Left lung (tissue), 10 donors: Measurements from ENCODE around the gene EPC1. TPM values are rescaled to one million over a fixed set of nuclear protein-coding genes. Genes with fewer than 3 reads are reported as not detected.
"Not testable (repeated sequence)": the region's sequence is repeated elsewhere in the genome, so short reads cannot be mapped to it uniquely, and the experiment has no call there.

Source experiments
- ATAC-seq: fragments of 200-7000 bp; cut with Tn5 transposase; one replicate; pipeline ENCODE4 v1.9.1; 2020; ENCODE audit warnings: moderate library complexity
- DNase-seq, 4 donors: peaks; one replicate each; pipeline ENCODE4 v3.0.0-alpha.2; 2013 to 2020
- H3K27ac ChIP-seq, 2 donors: fragments of 200-600 bp; sonication (generic) in 1 of 2; one replicate each; pipeline versions ENCODE4 v1.5.0 to v1.8.0; 2020 to 2021
- H3K27me3 ChIP-seq, 2 donors: fragments of 200-600 bp; sonication (generic) in 1 of 2; one replicate each; pipeline versions ENCODE4 v1.5.0 to v1.8.0; 2020 to 2021
- H3K36me3 ChIP-seq, 2 donors: fragments of 200-600 bp; sonication (generic) in 1 of 2; one replicate each; pipeline versions ENCODE4 v1.5.0 to v1.8.0; 2020 to 2021
- H3K4me1 ChIP-seq, 2 donors: fragments of 200-600 bp; one replicate each; pipeline ENCODE4 v1.8.0; 2021
- H3K4me3 ChIP-seq, 2 donors: fragments of 200-600 bp; sonication (generic) in 1 of 2; one replicate each; pipeline versions ENCODE4 v1.5.0 to v1.8.0; 2020 to 2021; ENCODE audit warnings: mild to moderate bottlenecking in 1 of 2
- H3K9me3 ChIP-seq, 2 donors: fragments of 200-600 bp; sonication (generic) in 1 of 2; one replicate each; pipeline versions ENCODE4 v1.5.0 to v1.8.0; 2020 to 2021
- intact Hi-C, 2 donors: fragments of 100-400 bp; cut with DNase I; formaldehyde crosslinking; loops; one replicate each; pipeline versions ENCODE4 v1.11.2 to v1.14.2; 2022
- polyA plus RNA-seq, 6 donors: library from polyadenylated mRNA; unstranded; fragments of 120-200 nt; gene quantifications; one replicate each; pipeline ENCODE4 v1.2.1, GENCODE V29; 2013; ENCODE audit not compliant: insufficient read length in 6 of 6
- total RNA-seq, 2 donors: library from RNA; stranded (reverse); fragmentation: NEBNext Ultra II Directional; extraction: Animal tissue kit (Norgen Biotek cat#: 25700); gene quantifications; one replicate each; pipeline ENCODE4 v1.2.1, GENCODE V29; 2021
- TF ChIP-seq, protein P1 (sequence below), 2 donors: fragments of 200-600 bp; sonication (generic) in 1 of 2; IDR thresholded peaks; one replicate each; pipeline versions ENCODE4 v1.5.0 to v1.8.0; 2021; ENCODE audit warnings: antibody characterized with exemption in 2 of 2
- donor health status: DM: no; HTN: yes; CAD: no.
- donor health status: DM: no; HTN: no; CAD: no.

Gene EPC1
- total and polyA plus RNA-seq, 8 donors = 27.0 to 84.0 (median 70.0) TPM

DNA sequence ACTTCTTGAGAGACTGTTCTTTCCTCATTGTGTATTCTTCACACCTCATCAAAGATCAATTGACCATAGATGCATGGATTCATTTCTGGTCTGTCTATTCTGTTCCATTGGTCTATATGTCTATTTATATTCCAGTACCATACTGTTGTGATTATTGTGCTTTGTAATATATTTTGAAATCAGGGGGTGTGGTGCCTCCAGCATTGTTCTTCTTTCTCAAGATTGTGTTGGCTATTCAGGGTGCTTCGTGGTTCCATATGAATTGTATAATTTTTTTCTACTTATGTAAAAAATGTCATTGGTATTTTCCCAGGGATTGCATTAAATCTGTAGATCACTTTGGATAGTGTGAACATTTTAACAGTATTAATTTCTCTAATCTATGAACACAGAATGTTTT, 106.5 kb downstream of the EPC1 start:
- Histone ChIP-seq H3K36me3 (no peaks in the 10 kb centered on the region), H3K4me3 (no peak overlapping the region), H3K27ac (no peak overlapping the region), H3K4me1 (no peaks in the 10 kb centered on the region), H3K9me3 (no peaks in the 10 kb centered on the region), H3K27me3 (no peaks in the 10 kb centered on the region)
- TF ChIP-seq, protein P1, sequence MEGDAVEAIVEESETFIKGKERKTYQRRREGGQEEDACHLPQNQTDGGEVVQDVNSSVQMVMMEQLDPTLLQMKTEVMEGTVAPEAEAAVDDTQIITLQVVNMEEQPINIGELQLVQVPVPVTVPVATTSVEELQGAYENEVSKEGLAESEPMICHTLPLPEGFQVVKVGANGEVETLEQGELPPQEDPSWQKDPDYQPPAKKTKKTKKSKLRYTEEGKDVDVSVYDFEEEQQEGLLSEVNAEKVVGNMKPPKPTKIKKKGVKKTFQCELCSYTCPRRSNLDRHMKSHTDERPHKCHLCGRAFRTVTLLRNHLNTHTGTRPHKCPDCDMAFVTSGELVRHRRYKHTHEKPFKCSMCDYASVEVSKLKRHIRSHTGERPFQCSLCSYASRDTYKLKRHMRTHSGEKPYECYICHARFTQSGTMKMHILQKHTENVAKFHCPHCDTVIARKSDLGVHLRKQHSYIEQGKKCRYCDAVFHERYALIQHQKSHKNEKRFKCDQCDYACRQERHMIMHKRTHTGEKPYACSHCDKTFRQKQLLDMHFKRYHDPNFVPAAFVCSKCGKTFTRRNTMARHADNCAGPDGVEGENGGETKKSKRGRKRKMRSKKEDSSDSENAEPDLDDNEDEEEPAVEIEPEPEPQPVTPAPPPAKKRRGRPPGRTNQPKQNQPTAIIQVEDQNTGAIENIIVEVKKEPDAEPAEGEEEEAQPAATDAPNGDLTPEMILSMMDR (IDR thresholded peaks at IDR 0.05) = no peak
- ATAC-seq (no peak), DNase-seq (no peak)
- intact Hi-C loops = no loop called here

DNA sequence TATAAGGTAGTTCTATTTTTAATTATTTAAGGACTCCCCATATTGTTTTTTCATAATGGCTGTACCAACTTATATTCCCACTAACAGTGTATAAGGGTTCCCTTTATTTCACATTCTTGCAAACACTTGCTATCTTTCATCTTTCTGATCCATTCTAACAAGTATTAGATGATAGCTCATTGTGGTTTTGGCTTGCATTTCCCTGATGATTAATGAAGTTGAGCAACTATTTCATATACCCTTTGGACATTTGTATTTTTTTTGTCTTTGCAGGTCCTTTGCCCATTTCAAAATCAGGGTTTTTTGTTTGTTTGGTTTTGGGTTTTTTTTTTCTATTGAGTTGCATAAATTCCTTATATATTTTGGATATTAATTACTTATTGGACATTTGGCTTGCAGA, 107.2 kb downstream of the EPC1 start:
- TF ChIP-seq, protein P1 (IDR thresholded peaks at IDR 0.05) = no peak
- H3K27me3 ChIP-seq = no peaks in the 10 kb centered on the region
- H3K36me3 ChIP-seq = no peaks in the 10 kb centered on the region
- DNase-seq = no peak
- intact Hi-C loops = no loop called here
- H3K27ac ChIP-seq = no peak overlapping the region
- no peak for ATAC-seq
- H3K4me1 ChIP-seq = no peaks in the 10 kb centered on the region
- H3K4me3 ChIP-seq = no peak overlapping the region
- no peaks in the 10 kb centered on the region for H3K9me3 ChIP-seq

DNA sequence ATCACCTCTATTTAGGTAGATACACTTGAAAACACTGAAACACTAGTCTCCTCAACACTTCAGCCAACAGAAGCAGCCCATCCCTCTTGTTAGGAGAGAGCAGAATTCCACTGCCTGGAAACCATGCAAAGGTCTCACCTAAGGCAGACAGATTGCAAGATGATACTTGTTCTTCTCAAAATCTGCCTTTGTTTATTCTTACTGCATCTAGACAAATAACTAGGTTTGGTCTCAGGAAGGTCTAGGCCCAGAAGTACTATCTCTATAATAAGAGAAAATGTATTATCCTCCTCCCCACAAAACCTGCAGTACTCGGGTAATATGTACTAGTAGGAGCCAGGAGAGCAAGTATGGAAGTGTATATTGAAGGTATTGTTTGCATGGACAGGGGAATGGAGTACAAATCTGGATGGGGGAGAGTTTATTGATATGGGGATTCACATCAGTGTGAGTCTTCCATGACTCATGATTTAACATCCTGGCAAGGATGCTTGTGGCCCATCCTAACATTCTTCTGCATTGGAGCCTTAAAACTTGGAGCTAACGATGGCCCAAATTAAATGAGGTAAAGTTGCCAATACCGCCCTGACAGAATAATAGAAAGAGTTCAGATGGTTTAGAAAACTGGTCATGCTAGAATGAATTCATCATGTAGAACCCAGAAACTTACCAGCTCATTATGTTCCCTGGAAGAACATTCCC, 109.2 kb downstream of the EPC1 start:
- intact Hi-C loops = no loop called here

DNA sequence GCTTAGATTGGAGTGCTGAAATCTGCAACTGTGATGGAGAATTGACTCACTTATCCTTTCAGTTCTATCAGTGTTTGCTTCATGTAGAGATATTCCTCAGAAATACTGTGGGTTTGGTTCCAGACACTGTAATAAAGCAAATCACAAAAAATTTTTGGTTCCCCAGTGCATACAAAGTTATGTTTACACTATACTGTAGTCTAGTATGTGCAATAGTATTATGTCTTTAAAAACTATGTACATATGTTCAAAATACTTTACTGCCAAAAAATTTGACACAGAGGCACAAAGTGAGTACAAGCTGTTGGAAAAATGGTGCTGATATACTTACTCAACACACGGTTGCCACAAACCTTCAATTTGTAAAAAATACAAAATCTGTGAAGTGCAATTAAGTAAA, 112.5 kb downstream of the EPC1 start:
- H3K27ac ChIP-seq = no peak overlapping the region
- DNase-seq (no peak), ATAC-seq (no peak)
- intact Hi-C loops = no loop called here
- no peaks in the 10 kb centered on the region for H3K27me3 ChIP-seq
- TF ChIP-seq, protein P1 (IDR thresholded peaks at IDR 0.05) = no peak
- no peak overlapping the region for H3K4me3 ChIP-seq
- H3K9me3 ChIP-seq = no peaks in the 10 kb centered on the region
- no peaks in the 10 kb centered on the region for H3K36me3 ChIP-seq
- no peaks in the 10 kb centered on the region for H3K4me1 ChIP-seq

More for the DNA sequence above, 109.2 kb downstream of the EPC1 start:
- Histone ChIP-seq H3K4me3 (no peak overlapping the region), H3K27me3 (no peaks in the 10 kb centered on the region), H3K9me3 (no peaks in the 10 kb centered on the region), H3K27ac (no peak overlapping the region), H3K36me3 (no peaks in the 10 kb centered on the region), H3K4me1 (no peaks in the 10 kb centered on the region)
- ATAC-seq = no peak
- TF ChIP-seq, protein P1 (IDR thresholded peaks at IDR 0.05) = no peak
- no peak for DNase-seq

DNA sequence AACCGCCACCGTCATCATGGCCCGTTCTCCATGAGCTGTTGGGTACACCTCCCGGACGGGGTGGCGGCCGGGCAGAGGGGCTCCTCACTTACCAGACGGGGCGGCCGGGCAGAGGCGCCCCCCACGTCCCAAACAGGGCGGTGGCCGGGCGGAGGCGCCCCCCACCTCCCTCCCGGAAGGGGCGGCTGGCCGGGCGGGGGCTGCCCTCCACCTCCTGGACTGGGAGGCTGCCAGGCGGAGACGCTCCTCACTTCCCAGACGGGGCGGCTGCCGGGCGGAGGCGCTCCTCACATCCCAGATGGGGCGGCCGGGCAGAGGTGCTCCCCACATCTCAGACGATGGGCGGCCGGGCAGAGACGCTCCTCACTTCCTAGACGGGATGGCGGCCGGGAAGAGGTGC, 113.6 kb downstream of the EPC1 start:
- H3K4me3 ChIP-seq, H3K4me1 ChIP-seq, H3K27ac ChIP-seq, H3K36me3 ChIP-seq, H3K27me3 ChIP-seq, H3K9me3 ChIP-seq, ATAC-seq, intact Hi-C loops: not testable (repeated sequence)
- DNase-seq = peak in 1 of 4 donors; percentile 69

DNA sequence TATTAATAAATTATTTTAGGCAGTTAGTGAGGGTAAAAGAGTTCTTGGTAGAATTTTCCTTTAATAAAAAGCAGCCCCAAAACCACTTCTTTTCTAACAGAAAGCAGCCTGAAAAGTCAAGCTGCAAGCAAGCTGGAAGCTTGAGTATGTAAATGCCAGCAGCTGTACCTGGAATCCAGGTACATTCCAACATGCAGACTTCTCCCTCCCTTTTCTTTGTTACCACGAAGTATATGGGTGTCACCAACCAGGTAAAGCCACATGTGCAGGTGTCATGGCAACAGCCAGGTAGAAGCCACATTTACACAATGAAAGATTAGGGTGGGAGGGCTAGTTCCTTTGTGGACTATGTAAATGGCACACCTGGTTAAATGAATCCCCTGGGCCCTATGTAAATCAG, 114.6 kb downstream of the EPC1 start:
- TF ChIP-seq, protein P1 (IDR thresholded peaks at IDR 0.05) = no peak
- H3K27me3 ChIP-seq = no peaks in the 10 kb centered on the region
- intact Hi-C loops = no loop called here
- DNase-seq (peak in 1 of 4 donors; percentile 31), ATAC-seq (peak; percentile 68)
- H3K4me3 ChIP-seq = no peak overlapping the region
- no peaks in the 10 kb centered on the region for H3K36me3 ChIP-seq
- no peaks in the 10 kb centered on the region for H3K4me1 ChIP-seq
- no peaks in the 10 kb centered on the region for H3K9me3 ChIP-seq
- no peak overlapping the region for H3K27ac ChIP-seq

DNA sequence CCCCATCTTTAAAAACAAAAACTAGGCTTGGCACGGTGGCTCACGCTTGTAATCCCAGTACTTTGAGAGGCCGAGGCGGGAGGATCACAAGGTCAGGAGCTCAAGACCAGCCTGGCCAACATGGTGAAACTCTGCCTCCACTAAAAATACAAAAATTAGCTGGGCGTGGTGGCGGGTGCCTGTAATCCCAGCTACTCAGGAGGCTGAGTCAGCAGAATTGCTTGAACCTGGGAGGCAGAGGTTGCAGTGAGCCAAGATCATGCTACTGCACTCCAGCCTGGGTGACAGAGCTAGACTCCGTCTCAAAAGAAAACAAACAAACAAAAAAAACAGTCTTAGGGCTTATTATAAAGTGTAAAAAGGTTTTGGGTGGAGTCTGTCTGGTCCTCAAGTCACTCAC, 117.2 kb downstream of the EPC1 start:
- ATAC-seq, H3K4me3 ChIP-seq, intact Hi-C loops, DNase-seq, H3K4me1 ChIP-seq, H3K9me3 ChIP-seq, H3K36me3 ChIP-seq, H3K27me3 ChIP-seq, H3K27ac ChIP-seq: not testable (repeated sequence)
